Common myeloid progenitor, CD34-positive (primary cell): ENCODE results near the gene LYAR.
A peak's percentile ranks its signal among the peaks of the same experiment; 100 is the strongest.

Source experiments
- CTCF ChIA-PET: fragments of 350-600 bp; sonication (Branson Sonifier 250); formaldehyde crosslinking; loops from one replicate; lab custom pipeline; 2021; ENCODE audit warnings: antibody characterized with exemption; lab: Charles Lee
- POLR2A ChIA-PET: fragments of 350-600 bp; sonication (Branson Sonifier 250); formaldehyde crosslinking; loops from one replicate; lab custom pipeline; 2021; ENCODE audit warnings: antibody characterized with exemption; lab: Charles Lee
- DNase-seq, 3 donors: peaks; one replicate each; pipeline versions ENCODE4 v3.0.0 to v3.0.0-alpha.2; 2013
- H3K27ac ChIP-seq, 2 experiments: 1 replicate in 1 of 2; 2 replicates in 1 of 2; pipeline ENCODE4 v1.7.0; 2013; ENCODE audit warnings: inconsistent platforms in 2 of 2, low read length in 2 of 2, mild to moderate bottlenecking in 2 of 2, low read depth in 1 of 2, moderate library complexity in 1 of 2; ENCODE audit not compliant: severe bottlenecking in 2 of 2, insufficient read depth in 1 of 2, poor library complexity in 1 of 2
- H3K27me3 ChIP-seq, 5 experiments: replicated peaks in 2 of 5; 1 replicate in 3 of 5; 2 replicates in 2 of 5; pipeline versions ENCODE4 v1.6.1 to v1.7.0; 2013; ENCODE audit warnings: low read length in 4 of 5, mild to moderate bottlenecking in 2 of 5, moderate library complexity in 2 of 5, inconsistent platforms in 1 of 5; ENCODE audit not compliant: insufficient read depth in 5 of 5, control insufficient read depth in 4 of 5
- H3K36me3 ChIP-seq, 4 experiments: 1 replicate in 2 of 4; 2 replicates in 2 of 4; pipeline versions ENCODE4 v1.6.1 to v1.7.0; 2013; ENCODE audit warnings: low read length in 3 of 4, control low read depth in 1 of 4, mild to moderate bottlenecking in 1 of 4; ENCODE audit not compliant: control insufficient read depth in 4 of 4, insufficient read depth in 4 of 4
- H3K4me1 ChIP-seq, 4 experiments: 1 replicate in 3 of 4; 2 replicates in 1 of 4; pipeline versions ENCODE4 v1.6.1 to v1.7.1; 2013; ENCODE audit warnings: low read length in 3 of 4, mild to moderate bottlenecking in 3 of 4, control low read depth in 1 of 4, inconsistent platforms in 1 of 4, moderate library complexity in 1 of 4; ENCODE audit not compliant: control insufficient read depth in 4 of 4, insufficient read depth in 4 of 4; ENCODE audit errors: control extremely low read depth in 1 of 4
- H3K4me3 ChIP-seq, 7 experiments: 1 replicate in 4 of 7; 2 replicates in 3 of 7; pipeline versions ENCODE4 v1.5.1 to v1.7.0; 2013; ENCODE audit warnings: mild to moderate bottlenecking in 7 of 7, low read length in 6 of 7, moderate library complexity in 6 of 7, inconsistent platforms in 2 of 7, low read depth in 2 of 7, control low read depth in 1 of 7; ENCODE audit not compliant: insufficient read depth in 4 of 7, control insufficient read depth in 1 of 7; ENCODE audit errors: extremely low read depth in 1 of 7
- H3K9me3 ChIP-seq, 5 experiments: 1 replicate in 4 of 5; 2 replicates in 1 of 5; pipeline versions ENCODE4 v1.6.1 to v1.7.1; 2013; ENCODE audit warnings: low read length in 4 of 5, mild to moderate bottlenecking in 2 of 5, inconsistent platforms in 1 of 5, low read depth in 1 of 5, moderate library complexity in 1 of 5; ENCODE audit not compliant: control insufficient read depth in 4 of 5, insufficient read depth in 2 of 5; ENCODE audit errors: control extremely low read depth in 1 of 5
- WGBS: methylation state at CpG from one replicate; pipeline ENCODE4 v1.1.5; 2013; ENCODE audit not compliant: insufficient coverage; 5-methylcytosine and 5-hydroxymethylcytosine counted together

Gene LYAR

GRCh38 chr4:4296283-4296846 lies 6.4 kb upstream of the LYAR start:
- H3K4me1 ChIP-seq, result peaks cover 0 to 3% (median 2%) of the 10 kb centered on the region in 4 experiments
- H3K27me3 ChIP-seq, result no peaks in the 10 kb centered on the region
- H3K9me3 ChIP-seq, result peaks cover 0 to 5% (median 3%) of the 10 kb centered on the region in 5 experiments
- DNase-seq, result no peak
- ChIA-PET POLR2A (no interaction called here), CTCF (interaction anchor here (1.1 kb wide), 1 partner anchor 37 kb away, joined by 4 read pairs; no protein-coding TSS in a partner anchor)
- WGBS, result 95% methylated on average over 4 of the region's 5 CpGs
- H3K36me3 ChIP-seq, result peaks cover 2 to 15% (median 9%) of the 10 kb centered on the region in 4 experiments
- H3K27ac ChIP-seq, result no peak overlapping the region
- no peak overlapping the region for H3K4me3 ChIP-seq

DNA sequence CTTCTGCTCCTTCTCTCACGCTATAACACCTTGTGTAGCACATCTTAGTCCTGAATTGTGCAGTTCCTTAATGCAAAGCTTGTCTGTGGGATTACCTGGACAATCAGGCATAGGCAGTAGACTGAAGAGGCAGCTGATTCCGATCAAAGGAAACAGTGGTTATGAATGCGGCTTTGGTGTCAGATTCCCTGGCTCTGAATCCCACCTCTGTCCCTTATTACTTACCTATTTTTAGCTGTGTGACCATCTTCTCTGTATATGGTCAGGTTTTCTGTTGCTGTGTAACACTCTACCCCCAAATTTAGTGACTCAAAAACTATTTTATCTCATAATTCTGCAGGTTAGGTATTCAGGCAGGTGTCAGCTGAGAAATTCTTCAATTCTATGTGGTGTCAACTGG lies 3.3 kb upstream of the LYAR start:
- CTCF ChIA-PET, result interaction anchor here (1.4 kb wide), 1 partner anchor 9 kb away, joined by 5 read pairs; no protein-coding TSS in a partner anchor
- H3K27me3 ChIP-seq, result no peaks in the 10 kb centered on the region
- H3K36me3 ChIP-seq, result peaks cover 0 to 6% (median 1%) of the 10 kb centered on the region in 4 experiments
- H3K9me3 ChIP-seq, result peaks cover 0 to 5% (median 3%) of the 10 kb centered on the region in 5 experiments
- H3K4me1 ChIP-seq, result peaks cover 13 to 24% (median 22%) of the 10 kb centered on the region in 4 experiments
- no peak overlapping the region for H3K27ac ChIP-seq
- no peak overlapping the region for H3K4me3 ChIP-seq
- DNase-seq, result no peak
- 100% methylated on average over 2 of the region's 3 CpGs for WGBS
- POLR2A ChIA-PET, result no interaction called here

GRCh38 chr4:4289597-4289940 lies 385 bp downstream of the LYAR start:
- DNase-seq, result no peak
- CTCF ChIA-PET, result interaction anchor here (1.4 kb wide), 1 partner anchor 29 kb away, joined by 4 read pairs; no protein-coding TSS in a partner anchor
- H3K9me3 ChIP-seq, result no peaks in the 10 kb centered on the region
- POLR2A ChIA-PET, result interaction anchor here (0.9 kb wide), 1 partner anchor 9 kb away, joined by 3 read pairs; no protein-coding TSS in a partner anchor
- WGBS, result 1% methylated on average over 9 of the region's 10 CpGs
- peaks cover 13 to 24% (median 22%) of the 10 kb centered on the region in 4 experiments for H3K4me1 ChIP-seq
- H3K4me3 ChIP-seq, result peak overlapping the region; percentile 68 to 93 (median 87)
- peaks cover 2 to 24% (median 11%) of the 10 kb centered on the region in 4 experiments for H3K36me3 ChIP-seq
- H3K27ac ChIP-seq, result peak overlapping the region; percentile 52 to 77
- H3K27me3 ChIP-seq, result no peaks in the 10 kb centered on the region

DNA sequence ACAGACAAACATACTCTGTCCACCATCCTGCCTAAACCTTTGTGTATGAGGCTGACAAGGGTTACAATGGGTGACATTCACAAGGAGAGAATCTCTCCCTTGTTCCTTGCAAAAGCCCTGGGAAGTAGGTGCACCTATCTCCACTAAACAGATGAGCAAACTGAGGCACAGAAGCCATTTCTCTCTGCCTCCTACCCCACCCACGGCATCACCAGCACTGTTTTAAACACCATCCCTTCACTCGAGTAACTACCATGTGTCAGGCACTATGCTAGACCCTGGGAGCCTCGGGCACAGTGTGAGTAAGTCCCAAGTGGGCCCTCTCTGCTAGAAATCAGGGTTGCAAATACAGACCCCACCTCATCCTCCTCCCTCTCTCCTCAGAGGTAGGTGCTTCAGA lies 899 bp downstream of the LYAR start:
- peak overlapping the region in 6 of 7 experiments; percentile 68 to 93 (median 90) for H3K4me3 ChIP-seq
- H3K36me3 ChIP-seq, result peaks cover 2 to 30% (median 14%) of the 10 kb centered on the region in 4 experiments
- H3K4me1 ChIP-seq, result peaks cover 13 to 24% (median 22%) of the 10 kb centered on the region in 4 experiments
- WGBS, result 54% methylated on average over 3 of the region's 3 CpGs
- no peak for DNase-seq
- H3K9me3 ChIP-seq, result no peaks in the 10 kb centered on the region
- no peaks in the 10 kb centered on the region for H3K27me3 ChIP-seq
- H3K27ac ChIP-seq, result peak overlapping the region; percentile 52 to 77
- CTCF ChIA-PET, result no interaction called here
- POLR2A ChIA-PET, result no interaction called here

DNA sequence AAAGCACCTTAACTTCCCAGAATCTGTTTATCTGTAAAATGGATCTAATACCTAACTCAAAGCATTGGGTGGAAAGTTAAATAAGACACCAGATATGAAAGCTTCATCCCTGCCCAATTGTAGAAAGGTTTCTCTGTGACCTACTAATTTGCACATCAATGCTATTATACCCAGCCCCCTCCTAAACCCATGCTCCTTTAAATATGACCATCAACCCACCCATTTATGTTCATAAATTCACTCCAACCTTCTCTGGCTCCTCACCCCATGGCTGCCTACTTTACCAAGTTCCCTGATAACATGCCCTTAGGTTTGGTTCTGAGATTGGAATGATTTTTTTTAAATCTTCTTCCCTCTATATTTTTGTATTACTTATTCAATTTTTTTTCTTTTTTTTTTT lies 1.9 kb downstream of the LYAR start:
- Histone ChIP-seq H3K27me3 (no peaks in the 10 kb centered on the region), H3K4me1 (peaks cover 13 to 24% (median 22%) of the 10 kb centered on the region in 4 experiments), H3K27ac (no peak overlapping the region), H3K36me3 (peaks cover 2 to 38% (median 18%) of the 10 kb centered on the region in 4 experiments), H3K4me3 (no peak overlapping the region), H3K9me3 (no peaks in the 10 kb centered on the region)
- DNase-seq, result no peak
- ChIA-PET CTCF (interaction anchor here (1.2 kb wide), 1 partner anchor 28 kb away, joined by 8 read pairs; no protein-coding TSS in a partner anchor), POLR2A (no interaction called here)

GRCh38 chr4:4284827-4285618 lies 4.9 kb downstream of the LYAR start:
- DNase-seq, result peak in 1 of 3 donors; percentile 3
- H3K27ac ChIP-seq, result no peak overlapping the region
- no peaks in the 10 kb centered on the region for H3K9me3 ChIP-seq
- peaks cover 7 to 13% (median 11%) of the 10 kb centered on the region in 4 experiments for H3K4me1 ChIP-seq
- 95% methylated on average over 6 of the region's 11 CpGs for WGBS
- POLR2A ChIA-PET, result interaction anchor here (0.9 kb wide), 1 partner anchor 12 kb away, joined by 3 read pairs; no protein-coding TSS in a partner anchor
- no peak overlapping the region for H3K4me3 ChIP-seq
- CTCF ChIA-PET, result interaction anchor here (0.8 to 2.2 kb wide), 6 partner anchors 8 to 37 kb away, joined by 3 to 6 read pairs (median 4); no protein-coding TSS in a partner anchor
- H3K27me3 ChIP-seq, result no peaks in the 10 kb centered on the region
- peaks cover 11 to 57% (median 39%) of the 10 kb centered on the region in 4 experiments for H3K36me3 ChIP-seq
